GM12864 (cell line): Measurements from ENCODE around the gene TNFAIP3.

Source experiments
- DNase-seq: peaks from one replicate; pipeline ENCODE4 v3.0.0-alpha.2; 2011; ENCODE audit warnings: low read depth
- H3K4me3 ChIP-seq: 2 replicates; pipeline ENCODE4 v1.5.1; 2011; ENCODE audit warnings: mild to moderate bottlenecking, low read depth, low read length, control low read depth
- CTCF ChIP-seq: IDR thresholded peaks from 2 replicates; pipeline ENCODE4 v1.5.1; 2011; ENCODE audit warnings: low read depth, mild to moderate bottlenecking, moderate library complexity, low read length, control low read depth, inconsistent platforms; ENCODE audit errors: missing control alignments

Gene TNFAIP3

GRCh38 chr6:137870744-137871247, 3.7 kb downstream of the TNFAIP3 start:
- peak overlapping the region; percentile 80 for H3K4me3 ChIP-seq
- TF ChIP-seq CTCF = peak; percentile 53
- DNase-seq = peak; percentile 60

- no peak for DNase-seq
- no peak for TF ChIP-seq CTCF
- peak overlapping the region; percentile 80 for H3K4me3 ChIP-seq
These were observed 4.2 kb downstream of the TNFAIP3 start for GRCh38 chr6:137871291-137871690.

GRCh38 chr6:137871831-137872454, 4.9 kb downstream of the TNFAIP3 start:
- no peak for DNase-seq

GRCh38 chr6:137872581-137873115, 5.6 kb downstream of the TNFAIP3 start:
- peak overlapping the region; percentile 80 for H3K4me3 ChIP-seq
- no peak for DNase-seq
- no peak for TF ChIP-seq CTCF

More at GRCh38 chr6:137871831-137872454, 4.9 kb downstream of the TNFAIP3 start:
- peak overlapping the region; percentile 80 for H3K4me3 ChIP-seq
- TF ChIP-seq CTCF = no peak

GRCh38 chr6:137873273-137873762, 6.3 kb downstream of the TNFAIP3 start:
- TF ChIP-seq CTCF = no peak
- H3K4me3 ChIP-seq = peak overlapping the region; percentile 80
- DNase-seq = peak; percentile 83

GRCh38 chr6:137874204-137875057, 7.4 kb downstream of the TNFAIP3 start:
- TF ChIP-seq CTCF = no peak
- DNase-seq = no peak
- peak overlapping the region; percentile 80 for H3K4me3 ChIP-seq
